Esophagus muscularis mucosa (tissue), 4 donors: ENCODE results near the gene SLC26A6. TPM values are rescaled to one million over a fixed set of nuclear protein-coding genes. Genes with fewer than 3 reads are reported as not detected.

Experiments
- DNase-seq: peaks from one replicate; pipeline ENCODE4 v3.0.0-alpha.2; 2017; ENCODE audit errors: extremely low spot score
- H3K27ac ChIP-seq, 4 donors: fragments of 200-600 bp; sonication (generic); replicated peaks in 1 of 4; 1 replicate in 3 of 4; 2 replicates in 1 of 4; pipeline ENCODE4 v1.5.1; 2016 to 2019; ENCODE audit warnings: mild to moderate bottlenecking in 1 of 4
- H3K27me3 ChIP-seq, 4 donors: fragments of 200-600 bp; sonication (generic); one replicate each; pipeline versions ENCODE4 v1.5.1 to v1.6.0; 2016 to 2019
- H3K36me3 ChIP-seq, 4 donors: fragments of 200-600 bp; sonication (generic); one replicate each; pipeline ENCODE4 v1.5.1; 2016 to 2019
- H3K4me1 ChIP-seq, 4 donors: fragments of 200-600 bp; sonication (generic); one replicate each; pipeline ENCODE4 v1.5.1; 2016 to 2019
- H3K4me3 ChIP-seq, 4 donors: fragments of 200-600 bp; sonication (generic); 1 replicate in 2 of 4; 2 replicates in 2 of 4; pipeline ENCODE4 v1.5.1; 2016 to 2019; ENCODE audit warnings: mild to moderate bottlenecking in 4 of 4, moderate library complexity in 1 of 4
- H3K9me3 ChIP-seq, 4 donors: fragments of 200-600 bp; sonication (generic); 1 replicate in 3 of 4; 2 replicates in 1 of 4; pipeline ENCODE4 v1.5.1; 2016 to 2019
- CTCF ChIP-seq, 3 experiments: fragments of 200-600 bp in 2 of 3; fragments of 450-650 bp in 1 of 3; sonication (generic) in 2 of 3; IDR thresholded peaks; one replicate each; pipeline ENCODE4 v1.5.1; 2017 to 2019; ENCODE audit warnings: antibody characterized with exemption in 3 of 3, mild to moderate bottlenecking in 2 of 3, moderate library complexity in 1 of 3
- EP300 ChIP-seq: sonication (generic); formaldehyde crosslinking; IDR thresholded peaks from one replicate; pipeline ENCODE4 v1.6.1; 2017; ENCODE audit warnings: antibody characterized with exemption
- POLR2A ChIP-seq: fragments of 450-650 bp; IDR thresholded peaks from one replicate; pipeline ENCODE4 v1.6.1; 2017; ENCODE audit warnings: antibody characterized with exemption, moderate library complexity, mild to moderate bottlenecking, low read depth
- POLR2AphosphoS5 ChIP-seq, 2 donors: sonication (generic); formaldehyde crosslinking; IDR thresholded peaks; one replicate each; pipeline ENCODE4 v1.6.1; 2017; ENCODE audit warnings: antibody characterized with exemption in 2 of 2
- WGBS: methylation state at CpG from one replicate; pipeline ENCODE4 v1.1.5; 2018; 5-methylcytosine and 5-hydroxymethylcytosine counted together
- intact Hi-C: fragments of 100-400 bp; cut with DNase I; formaldehyde crosslinking; loops from one replicate; pipeline ENCODE4 v1.15.1; 2023
- total RNA-seq, 4 donors: library from RNA; depleted of rRNA; stranded (reverse); fragments of >200 nt; gene quantifications; one replicate each; pipeline versions ENCODE4 v1.1.0 to v1.2.1, GENCODE V29; 2016

The SLC26A6 gene
- total RNA-seq, 4 donors from 2014 or later = 6.1 to 11.7 (median 8.8) TPM

- peak overlapping the region in 1 of 4 donors; percentile 84 for H3K27ac ChIP-seq
- no peak for TF ChIP-seq CTCF (IDR thresholded peaks at IDR 0.05)
- TF ChIP-seq POLR2AphosphoS5 (IDR thresholded peaks at IDR 0.05) = peak in 1 of 2 donors; percentile 51
- intact Hi-C loops = no loop called here
- WGBS = 46% methylated on average over 4 of the region's 10 CpGs
- peaks cover 0 to 38% (median 0%) of the 10 kb centered on the region in 4 donors for H3K27me3 ChIP-seq
- H3K4me1 ChIP-seq = peaks cover 40 to 64% (median 47%) of the 10 kb centered on the region in 4 donors
- peaks cover 17 to 34% (median 33%) of the 10 kb centered on the region in 4 donors for H3K36me3 ChIP-seq
- no peaks in the 10 kb centered on the region for H3K9me3 ChIP-seq
- no peak for DNase-seq
- peak overlapping the region; percentile 36 to 54 (median 43) for H3K4me3 ChIP-seq
These were observed 39.6 kb downstream of the SLC26A6 start for GRCh38 chr3:48595526-48596121.

- H3K4me1 ChIP-seq = peaks cover 40 to 59% (median 47%) of the 10 kb centered on the region in 4 donors
- DNase-seq = no peak
- H3K27me3 ChIP-seq = peaks cover 0 to 38% (median 0%) of the 10 kb centered on the region in 4 donors
- TF ChIP-seq EP300 (no peak), CTCF (IDR thresholded peaks at IDR 0.05) (no peak), POLR2AphosphoS5 (IDR thresholded peaks at IDR 0.05) (no peak), POLR2A (no peak)
- no peaks in the 10 kb centered on the region for H3K9me3 ChIP-seq
- peak within 1 kb of the TSS; percentile 36 to 54 (median 43) for H3K4me3 ChIP-seq
- intact Hi-C loops = no loop called here
- peaks cover 12 to 32% (median 28%) of the 10 kb centered on the region in 4 donors for H3K36me3 ChIP-seq
- peak within 1 kb of the TSS in 1 of 4 donors; percentile 84 for H3K27ac ChIP-seq
- WGBS = 7% methylated on average over 27 of the region's 35 CpGs
These were observed 40.2 kb downstream of the SLC26A6 start, which contains the start of gene COL7A1 for GRCh38 chr3:48595075-48595525. Gene COL7A1, minus strand, starts transcription at chr3:48595329. Its CDS starts 170 bp downstream, at chr3:48595159.

- intact Hi-C loops = no loop called here
- peaks cover 6 to 26% (median 23%) of the 10 kb centered on the region in 4 donors for H3K36me3 ChIP-seq
- no peak for DNase-seq
- peaks cover 0 to 38% (median 0%) of the 10 kb centered on the region in 4 donors for H3K27me3 ChIP-seq
- no peaks in the 10 kb centered on the region for H3K9me3 ChIP-seq
- WGBS = 37% methylated on average over 38 of the region's 39 CpGs
- peaks cover 37 to 54% (median 43%) of the 10 kb centered on the region in 4 donors for H3K4me1 ChIP-seq
- TF ChIP-seq CTCF (IDR thresholded peaks at IDR 0.05) = no peak
- H3K27ac ChIP-seq = no peak overlapping the region
- peak overlapping the region; percentile 36 to 54 (median 43) for H3K4me3 ChIP-seq
These were observed 40.7 kb downstream of the SLC26A6 start for GRCh38 chr3:48594417-48595049.

GRCh38 chr3:48593337-48593736 is 41.9 kb downstream of the SLC26A6 start:
- H3K27me3 ChIP-seq = peaks cover 0 to 45% (median 0%) of the 10 kb centered on the region in 4 donors
- peaks cover 0 to 19% (median 11%) of the 10 kb centered on the region in 4 donors for H3K36me3 ChIP-seq
- H3K27ac ChIP-seq = no peak overlapping the region
- WGBS = 88% methylated on average over 5 of the region's 9 CpGs
- H3K4me3 ChIP-seq = no peak overlapping the region
- no peak for DNase-seq
- peaks cover 25 to 42% (median 31%) of the 10 kb centered on the region in 4 donors for H3K4me1 ChIP-seq
- H3K9me3 ChIP-seq = no peaks in the 10 kb centered on the region
- TF ChIP-seq CTCF (IDR thresholded peaks at IDR 0.05) = no peak
- no peak for TF ChIP-seq POLR2A
- no peak for TF ChIP-seq POLR2AphosphoS5 (IDR thresholded peaks at IDR 0.05)
- TF ChIP-seq EP300 = no peak
- intact Hi-C loops = no loop called here
